GM18498 (cell line): ENCODE data around the gene RNF130.

Experiments used
- ATAC-seq: cut with Tn5 transposase; IDR thresholded peaks from one replicate; pipeline ENCODE4 v1.9.1; 2021; ENCODE audit warnings: mild to moderate bottlenecking, moderate library complexity; ENCODE audit not compliant: unreplicated experiment

The RNF130 gene

GRCh38 chr5:180060192-180060591 lies 11.4 kb downstream of the RNF130 start:
- no peak for ATAC-seq

DNA sequence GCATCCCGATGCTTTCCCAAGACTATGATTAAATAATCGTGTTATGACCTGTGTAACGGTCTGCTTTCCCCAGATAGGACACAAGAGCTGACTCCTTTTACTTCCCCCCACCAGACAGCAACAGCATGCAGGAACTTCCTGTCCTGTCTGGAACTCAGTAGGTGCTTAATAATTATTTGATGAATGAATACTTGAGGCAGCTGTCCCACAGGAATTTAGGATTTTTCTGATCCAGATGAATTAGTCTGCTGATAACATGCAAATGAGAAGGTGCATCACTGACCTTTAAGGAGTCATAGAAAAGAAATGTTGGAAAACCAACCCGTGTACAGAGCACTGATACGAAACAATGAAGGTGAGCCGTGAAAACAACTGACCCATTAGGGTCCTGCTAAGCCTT lies 12.2 kb downstream of the RNF130 start:
- no peak for ATAC-seq

DNA sequence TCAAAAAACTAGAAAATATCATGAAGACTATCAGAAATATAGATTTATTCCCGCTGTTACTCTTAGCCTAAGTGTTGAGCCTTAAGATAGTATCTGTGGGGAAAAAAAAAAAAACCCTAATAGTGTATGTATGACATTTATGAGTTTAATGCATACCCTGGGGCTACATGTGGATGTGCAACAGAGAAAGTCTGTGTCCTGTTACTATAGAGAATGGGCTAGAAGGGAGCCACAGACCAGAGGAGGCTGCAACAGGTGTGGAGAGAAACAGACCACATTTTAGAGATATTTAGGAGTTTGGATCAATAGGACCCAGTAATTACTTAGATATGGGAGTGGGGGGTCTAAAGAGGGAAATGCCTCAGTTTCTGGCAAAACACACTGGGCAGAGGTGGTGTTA lies 15.4 kb downstream of the RNF130 start:
- no peak for ATAC-seq

GRCh38 chr5:180054226-180054625 lies 17.3 kb downstream of the RNF130 start:
- ATAC-seq: no peak

GRCh38 chr5:180053061-180053602 lies 18.4 kb downstream of the RNF130 start:
- no peak for ATAC-seq

DNA sequence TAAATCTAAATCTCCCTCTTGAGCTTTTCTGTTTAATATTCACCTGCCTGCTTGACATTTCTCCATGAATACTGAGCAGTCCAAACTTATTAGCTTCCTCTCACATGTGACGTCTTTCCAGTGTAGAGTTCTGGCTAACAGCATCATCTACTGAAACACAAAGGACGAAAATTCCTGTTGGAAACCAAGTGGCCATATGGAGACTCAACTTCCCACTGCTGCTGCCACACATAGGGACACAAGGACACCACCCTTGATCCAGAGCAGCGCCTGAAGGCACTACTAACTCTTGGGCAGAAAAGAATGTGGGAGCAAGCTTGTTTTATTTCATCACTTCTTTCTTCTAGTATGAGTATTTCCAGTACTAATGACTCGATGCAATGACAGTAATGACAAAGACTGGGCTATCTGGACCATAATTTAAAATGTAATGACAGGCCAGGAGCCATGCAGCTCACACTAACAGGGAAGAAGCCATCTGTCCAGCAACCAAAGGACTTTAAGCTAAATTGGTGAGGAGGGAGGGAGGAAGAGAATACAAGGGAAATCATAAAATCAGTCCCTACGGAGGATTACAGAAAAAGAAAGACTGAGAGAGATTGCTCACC lies 19.2 kb downstream of the RNF130 start:
- ATAC-seq: no peak

- no peak for ATAC-seq
Observed at GRCh38 chr5:180050121-180050940, 21.2 kb downstream of the RNF130 start.

DNA sequence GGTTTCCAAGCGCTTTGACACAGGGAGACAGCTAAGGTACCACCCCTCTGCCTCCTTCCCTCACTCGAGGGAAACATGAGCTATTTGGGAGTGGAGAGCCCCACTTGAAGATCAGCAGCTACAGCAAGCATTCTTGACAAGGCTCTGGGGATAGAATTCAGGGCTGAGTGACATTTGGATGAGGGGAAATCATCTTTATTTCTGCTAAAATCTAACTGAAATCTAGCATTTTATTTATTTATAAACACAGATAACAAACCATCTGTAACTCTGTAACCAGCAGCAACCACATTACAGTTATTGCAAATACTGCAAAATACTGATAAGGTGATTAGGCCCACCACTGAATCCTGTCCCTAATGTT lies 22.4 kb downstream of the RNF130 start:
- ATAC-seq: no peak

DNA sequence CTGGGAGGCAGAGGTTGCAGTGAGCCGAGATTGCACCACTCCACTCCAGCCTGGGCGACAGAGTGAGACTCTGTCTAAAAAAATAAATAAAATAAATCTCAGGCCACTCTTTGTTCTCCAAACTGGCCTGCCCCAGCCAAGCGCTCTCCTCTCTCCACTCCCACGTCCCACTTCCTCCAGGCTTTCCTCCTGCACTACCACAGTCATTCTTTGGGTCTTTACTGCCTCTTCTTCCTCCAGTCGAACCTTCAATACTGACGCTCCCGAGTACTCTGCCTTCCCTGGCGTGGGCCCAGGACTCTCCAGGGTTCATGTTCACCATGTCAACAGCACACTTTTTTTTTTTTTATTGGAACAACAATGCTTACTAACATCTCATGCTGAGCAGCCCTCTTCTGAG lies 23.9 kb downstream of the RNF130 start:
- ATAC-seq: no peak

- ATAC-seq: no peak
Observed at GRCh38 chr5:180046656-180047055, 24.9 kb downstream of the RNF130 start.

DNA sequence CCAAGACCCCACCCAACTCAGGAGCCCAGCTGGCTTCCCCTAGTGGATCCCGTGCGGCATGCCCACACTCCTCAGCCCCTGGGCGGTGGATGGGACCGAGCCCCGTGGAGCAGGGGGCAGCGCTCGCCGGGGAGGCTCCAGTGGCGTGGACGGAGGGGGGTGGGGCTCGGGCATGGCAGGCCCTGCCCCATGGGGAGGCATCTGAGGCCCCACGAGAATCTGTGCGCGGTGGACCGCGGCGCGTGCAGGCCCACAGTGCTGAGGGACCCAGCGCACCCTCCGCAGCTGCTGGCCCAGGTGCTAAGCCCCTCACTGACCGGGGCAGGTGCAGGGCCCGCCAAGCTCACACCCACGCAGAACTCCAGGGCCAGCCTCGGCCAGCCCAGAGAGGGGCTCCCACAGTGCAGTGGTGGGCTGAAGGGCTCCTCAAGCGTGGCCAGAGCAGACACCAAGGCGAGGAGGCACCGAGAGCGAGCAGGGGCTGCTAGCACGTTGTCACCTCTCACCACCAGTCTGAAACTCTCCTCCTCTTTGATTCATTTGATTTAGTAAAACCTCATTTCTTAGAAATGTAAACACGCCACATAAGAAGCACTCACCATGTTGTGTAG lies 25.6 kb downstream of the RNF130 start:
- no peak for ATAC-seq

DNA sequence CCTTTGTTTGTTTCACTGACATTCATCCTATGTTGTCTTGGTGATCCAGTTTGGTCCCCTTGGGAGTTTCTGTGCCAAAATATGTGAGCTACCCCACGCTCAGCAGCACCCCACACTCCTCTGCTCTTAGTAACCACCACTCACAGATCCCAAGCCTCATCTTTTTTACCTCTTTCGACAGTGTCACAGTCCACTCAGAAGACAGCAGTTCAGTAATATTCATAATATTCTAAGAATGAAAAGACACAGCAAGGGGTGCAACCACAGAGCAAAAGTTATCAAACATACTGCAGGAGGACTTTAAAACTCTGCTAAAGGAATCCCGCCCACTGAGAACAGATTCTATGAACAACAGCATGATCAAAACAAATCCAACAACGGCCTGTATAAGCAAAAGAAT lies 28.2 kb downstream of the RNF130 start:
- no peak for ATAC-seq

DNA sequence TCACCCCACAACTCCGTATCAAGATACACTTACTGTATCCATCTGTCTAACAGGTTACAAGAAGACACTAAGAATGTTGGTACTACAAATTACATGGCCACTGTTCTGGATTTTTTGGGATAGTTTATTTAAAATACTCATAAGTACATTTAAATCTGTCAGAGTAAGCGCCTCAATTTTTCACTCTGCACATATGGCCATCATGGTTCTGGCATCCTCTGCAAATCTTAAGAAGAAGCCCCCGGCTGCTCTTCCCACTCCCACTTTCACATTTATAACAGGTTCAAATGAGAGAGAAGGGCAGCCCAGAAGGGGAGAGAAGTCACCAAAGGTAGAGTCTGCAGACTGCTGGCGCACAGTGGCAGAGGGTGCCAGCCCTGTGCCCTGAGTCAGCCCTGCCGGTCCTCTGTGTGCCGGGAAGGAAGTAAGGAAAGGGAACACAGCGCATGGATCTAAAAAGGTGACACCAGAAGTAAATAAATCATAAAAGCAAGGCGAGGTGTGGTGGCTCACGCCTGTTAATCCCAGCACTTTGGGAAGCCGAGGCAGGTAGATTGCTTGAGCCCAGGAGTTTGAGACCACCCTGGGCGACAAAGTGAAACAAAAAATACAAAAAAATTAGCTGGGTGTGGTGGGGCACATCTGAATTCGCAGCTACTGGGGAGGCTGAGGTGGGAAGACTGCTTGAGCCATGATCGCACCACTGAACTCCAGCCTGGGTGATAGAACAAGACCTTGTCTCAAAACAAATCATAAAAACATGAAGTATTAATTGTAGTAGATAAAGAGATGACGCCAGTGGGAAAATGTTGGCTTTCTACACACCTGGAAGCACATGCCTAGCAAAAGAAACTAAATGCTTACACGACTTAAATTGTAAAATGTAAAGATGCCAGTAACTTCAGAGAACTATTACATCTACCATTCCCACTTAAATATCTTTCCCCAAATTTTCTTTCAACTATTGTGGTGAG lies 30.0 kb downstream of the RNF130 start:
- no peak for ATAC-seq

DNA sequence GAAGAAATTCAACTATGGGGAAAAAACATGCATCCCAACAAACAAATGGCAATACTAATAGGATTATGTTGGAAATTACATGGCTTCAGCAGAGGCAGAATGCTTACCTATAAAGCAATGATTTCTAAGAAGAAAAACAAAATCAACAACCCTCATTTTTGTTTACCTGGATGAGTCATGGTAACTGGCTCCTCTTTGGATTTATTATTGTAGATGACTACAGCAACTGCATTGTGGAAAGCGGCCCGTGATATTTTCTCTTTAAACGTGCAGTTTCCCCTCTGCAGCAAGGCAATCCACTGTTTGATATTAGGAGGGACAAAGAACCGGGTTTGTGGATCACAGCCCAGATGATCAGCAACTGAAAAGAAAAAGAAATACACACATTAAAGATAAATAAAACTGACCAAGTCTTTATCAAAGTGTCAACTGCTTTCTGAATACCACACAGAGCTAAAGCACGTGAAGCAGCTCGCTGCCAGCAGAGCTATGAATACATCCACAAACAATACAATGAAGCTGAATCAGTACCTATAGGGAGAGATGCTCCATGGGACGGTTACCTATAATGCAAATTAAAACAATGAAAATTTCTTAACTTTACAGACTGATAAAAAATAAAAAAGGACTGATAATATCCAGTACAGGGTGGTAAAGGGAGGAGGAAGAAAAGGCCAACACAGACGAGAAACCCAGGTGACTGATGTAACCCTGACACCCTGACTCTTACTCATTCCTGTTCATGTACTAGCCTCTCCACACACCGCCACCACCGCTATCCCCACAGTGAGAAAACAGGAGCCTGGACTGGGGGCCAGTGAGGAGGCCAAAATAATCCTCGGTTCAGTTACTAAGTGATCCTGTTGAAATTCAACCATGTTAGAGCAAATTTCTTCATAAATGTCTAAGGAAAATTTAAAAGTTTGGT lies 31.0 kb downstream of the RNF130 start:
- no peak for ATAC-seq

GRCh38 chr5:180035206-180035931 lies 36.2 kb downstream of the RNF130 start:
- ATAC-seq: no peak

- no peak for ATAC-seq
Observed at GRCh38 chr5:180034564-180034963, 37.0 kb downstream of the RNF130 start.

DNA sequence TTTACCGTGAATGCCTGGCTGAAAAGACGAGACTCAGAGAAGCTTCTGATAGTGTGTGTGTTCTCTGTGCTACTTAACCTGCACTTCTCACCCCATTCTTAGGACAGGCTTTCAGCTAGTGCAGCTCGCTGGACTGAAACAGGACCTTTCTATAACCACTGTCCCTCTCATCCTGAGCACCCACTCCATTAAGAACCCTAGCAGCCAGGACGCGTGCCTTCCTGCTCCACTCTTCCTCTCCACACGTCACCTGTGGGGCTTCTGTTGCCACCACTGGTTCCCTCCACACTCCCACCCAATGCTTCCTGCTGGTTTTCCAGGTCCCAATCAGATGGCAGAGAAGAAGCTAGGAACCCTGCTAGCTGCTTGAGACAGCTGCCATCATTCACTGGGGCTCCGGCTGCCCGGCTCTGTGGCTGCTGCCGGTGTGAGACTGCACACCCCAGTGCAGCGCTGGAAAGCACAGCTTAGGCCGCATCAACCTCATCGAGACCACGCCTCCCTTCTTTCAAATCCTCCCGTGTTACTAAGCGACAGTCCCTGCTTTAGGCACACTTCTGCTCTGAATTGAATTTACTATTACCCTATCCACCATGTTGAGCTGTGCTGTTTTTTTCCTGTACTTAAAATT lies 44.0 kb downstream of the RNF130 start:
- ATAC-seq: no peak

DNA sequence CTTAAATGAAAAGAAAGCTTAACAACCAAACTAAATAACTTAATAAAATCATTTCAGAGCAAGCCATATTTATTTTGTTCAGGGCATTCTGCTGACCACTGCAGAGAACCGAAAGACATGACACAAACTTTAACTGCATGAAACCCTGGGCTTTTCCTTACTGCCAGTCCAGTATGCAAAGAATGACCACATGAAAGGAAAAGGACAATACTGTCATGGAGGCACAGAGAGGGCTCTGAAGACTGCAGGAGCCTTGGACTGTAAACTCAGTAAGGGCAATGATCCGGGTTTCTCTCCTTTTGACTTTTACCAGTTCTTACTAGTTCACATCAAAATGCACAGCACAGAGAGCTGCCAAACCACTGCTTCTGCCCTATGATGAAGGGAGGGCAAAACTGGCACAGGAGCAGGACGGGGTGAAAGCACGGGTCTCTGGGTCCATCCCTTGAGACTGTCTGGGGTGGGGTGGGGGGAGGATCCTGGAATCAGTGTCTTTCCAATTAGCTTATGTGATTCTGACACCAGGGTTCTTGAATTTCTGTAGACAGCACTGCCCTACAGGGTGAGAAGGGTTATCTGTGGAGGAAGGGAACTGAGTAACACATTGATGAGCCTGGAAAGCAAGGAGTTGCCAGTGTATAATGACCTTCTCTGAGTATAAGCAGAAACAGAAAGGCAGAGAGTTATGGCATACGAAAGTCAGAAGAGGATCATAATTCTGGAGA lies 44.7 kb downstream of the RNF130 start:
- no peak for ATAC-seq
